WI38 (cell line): ENCODE measurements around the gene CARM1.

Experiments used
- H3K4me3 ChIP-seq: 2 replicates; pipeline ENCODE4 v1.5.1; 2011; ENCODE audit warnings: low read depth, mild to moderate bottlenecking, control low read depth, low read length
- TF ChIP-seq, protein P1 (sequence below): IDR thresholded peaks from 2 replicates; pipeline ENCODE4 v1.5.1; 2012; ENCODE audit warnings: low read depth, mild to moderate bottlenecking, control low read depth, low read length

CARM1 gene

GRCh38 chr19:10899151-10899653 is 27.8 kb downstream of the CARM1 start:
- TF ChIP-seq, protein P1, sequence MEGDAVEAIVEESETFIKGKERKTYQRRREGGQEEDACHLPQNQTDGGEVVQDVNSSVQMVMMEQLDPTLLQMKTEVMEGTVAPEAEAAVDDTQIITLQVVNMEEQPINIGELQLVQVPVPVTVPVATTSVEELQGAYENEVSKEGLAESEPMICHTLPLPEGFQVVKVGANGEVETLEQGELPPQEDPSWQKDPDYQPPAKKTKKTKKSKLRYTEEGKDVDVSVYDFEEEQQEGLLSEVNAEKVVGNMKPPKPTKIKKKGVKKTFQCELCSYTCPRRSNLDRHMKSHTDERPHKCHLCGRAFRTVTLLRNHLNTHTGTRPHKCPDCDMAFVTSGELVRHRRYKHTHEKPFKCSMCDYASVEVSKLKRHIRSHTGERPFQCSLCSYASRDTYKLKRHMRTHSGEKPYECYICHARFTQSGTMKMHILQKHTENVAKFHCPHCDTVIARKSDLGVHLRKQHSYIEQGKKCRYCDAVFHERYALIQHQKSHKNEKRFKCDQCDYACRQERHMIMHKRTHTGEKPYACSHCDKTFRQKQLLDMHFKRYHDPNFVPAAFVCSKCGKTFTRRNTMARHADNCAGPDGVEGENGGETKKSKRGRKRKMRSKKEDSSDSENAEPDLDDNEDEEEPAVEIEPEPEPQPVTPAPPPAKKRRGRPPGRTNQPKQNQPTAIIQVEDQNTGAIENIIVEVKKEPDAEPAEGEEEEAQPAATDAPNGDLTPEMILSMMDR = no peak
- H3K4me3 ChIP-seq = no peak overlapping the region

- TF ChIP-seq, protein P1 = no peak
- no peak overlapping the region for H3K4me3 ChIP-seq
Observed at GRCh38 chr19:10907925-10908324, 36.6 kb downstream of the CARM1 start.

GRCh38 chr19:10908380-10908960 is 37.1 kb downstream of the CARM1 start:
- no peak overlapping the region for H3K4me3 ChIP-seq
- TF ChIP-seq, protein P1 = no peak

DNA sequence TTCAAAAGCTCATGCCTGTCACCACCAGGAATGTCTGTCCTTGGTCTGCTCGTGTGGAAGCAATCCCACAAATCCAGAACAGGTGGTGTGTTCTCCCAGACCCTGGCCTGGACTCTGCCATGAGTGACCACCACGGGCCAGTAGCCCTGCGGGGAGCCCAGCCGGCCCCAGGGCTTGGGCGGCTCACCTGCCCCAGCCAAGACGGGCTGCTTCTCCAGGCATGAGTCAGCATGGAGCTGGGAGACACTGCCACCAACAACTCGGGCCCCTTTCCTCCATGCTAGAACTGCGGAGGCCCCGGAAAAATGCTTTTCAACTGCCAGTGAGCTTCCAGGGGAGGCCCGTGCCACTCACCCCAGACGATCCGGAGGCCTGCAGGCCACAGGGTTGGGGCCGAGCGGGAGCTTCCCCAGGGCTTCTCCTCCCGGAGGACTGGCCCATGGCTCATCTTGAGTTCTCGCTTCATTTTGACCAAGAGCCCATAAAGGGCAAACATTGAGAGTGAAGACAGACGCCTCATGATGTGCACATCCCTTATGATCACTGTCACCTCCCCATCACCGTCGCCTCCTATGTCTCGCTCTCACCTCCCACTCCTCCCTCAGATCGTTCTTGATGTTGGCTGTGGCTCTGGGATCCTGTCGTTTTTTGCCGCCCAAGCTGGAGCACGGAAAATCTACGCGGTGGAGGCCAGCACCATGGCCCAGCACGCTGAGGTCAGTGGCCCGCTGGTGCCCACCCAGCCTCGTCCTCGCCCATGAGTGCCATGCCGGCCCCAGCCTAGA is 40.4 kb downstream of the CARM1 start:
- TF ChIP-seq, protein P1 = no peak
- no peak overlapping the region for H3K4me3 ChIP-seq

- TF ChIP-seq, protein P1 = no peak
- H3K4me3 ChIP-seq = no peak overlapping the region
Observed at GRCh38 chr19:10912619-10913018, 41.3 kb downstream of the CARM1 start.

DNA sequence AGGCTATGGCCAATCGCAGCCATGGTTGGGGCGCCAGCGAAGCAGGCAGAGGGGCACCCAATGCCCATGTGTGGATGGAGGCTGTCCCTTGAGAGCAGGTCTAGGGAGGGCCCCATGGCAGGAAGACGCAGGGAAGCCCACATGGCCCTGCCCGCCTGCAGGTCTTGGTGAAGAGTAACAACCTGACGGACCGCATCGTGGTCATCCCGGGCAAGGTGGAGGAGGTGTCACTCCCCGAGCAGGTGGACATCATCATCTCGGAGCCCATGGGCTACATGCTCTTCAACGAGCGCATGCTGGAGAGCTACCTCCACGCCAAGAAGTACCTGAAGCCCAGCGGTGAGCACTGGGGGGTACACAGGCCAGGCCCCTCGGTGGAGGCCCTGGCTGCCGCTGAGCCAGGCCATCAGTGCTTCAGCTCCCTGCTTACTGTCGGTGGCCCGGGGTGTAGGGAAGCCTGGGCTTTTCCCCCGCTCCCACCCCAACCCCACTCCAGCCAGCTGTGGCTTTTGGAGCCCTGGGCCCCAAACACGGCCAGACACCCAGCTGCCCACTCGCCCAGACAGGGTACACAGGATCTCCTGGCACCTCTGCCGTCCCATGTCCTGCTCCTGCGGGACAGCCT is 42.5 kb downstream of the CARM1 start:
- TF ChIP-seq, protein P1 = no peak
- no peak overlapping the region for H3K4me3 ChIP-seq
